OCI-LY3 (cell line): ENCODE results near the gene GPR65.

Source experiments
- CTCF ChIP-seq: fragments of 200-600, 300-600 bp; sonication (generic); IDR thresholded peaks from 2 replicates; pipeline ENCODE4 v1.5.1; 2014; ENCODE audit warnings: antibody characterized with exemption, low read length, low read depth
- EZH2phosphoT487 ChIP-seq: fragments of 200-600 bp; shearing (Covaris generic); IDR thresholded peaks from 2 replicates; pipeline ENCODE4 v1.6.1; 2018; ENCODE audit warnings: antibody characterized with exemption, mixed run types, low read depth

GRCh38 chr14:87992718-87993628 is 12.0 kb upstream of the GPR65 start, which contains the start of gene GALC:
- TF ChIP-seq EZH2phosphoT487 (no peak), CTCF (no peak)
